Uterus (tissue), 2 donors: ENCODE measurements around the gene SLC17A9.

ENCODE experiments used
- POLR2A ChIP-seq, 2 donors: fragments of 450-650 bp; IDR thresholded peaks; one replicate each; pipeline ENCODE4 v1.6.1; 2016; ENCODE audit warnings: antibody characterized with exemption in 2 of 2, mild to moderate bottlenecking in 1 of 2, moderate library complexity in 1 of 2
- TF ChIP-seq, protein P1 (sequence below), 4 experiments: fragments of 200-600 bp in 2 of 4; fragments of 450-650 bp in 2 of 4; sonication (generic) in 2 of 4; IDR thresholded peaks; one replicate each; pipeline ENCODE4 v1.5.1; 2016 to 2019; ENCODE audit warnings: antibody characterized with exemption in 4 of 4, mild to moderate bottlenecking in 2 of 4, moderate library complexity in 1 of 4

DNA sequence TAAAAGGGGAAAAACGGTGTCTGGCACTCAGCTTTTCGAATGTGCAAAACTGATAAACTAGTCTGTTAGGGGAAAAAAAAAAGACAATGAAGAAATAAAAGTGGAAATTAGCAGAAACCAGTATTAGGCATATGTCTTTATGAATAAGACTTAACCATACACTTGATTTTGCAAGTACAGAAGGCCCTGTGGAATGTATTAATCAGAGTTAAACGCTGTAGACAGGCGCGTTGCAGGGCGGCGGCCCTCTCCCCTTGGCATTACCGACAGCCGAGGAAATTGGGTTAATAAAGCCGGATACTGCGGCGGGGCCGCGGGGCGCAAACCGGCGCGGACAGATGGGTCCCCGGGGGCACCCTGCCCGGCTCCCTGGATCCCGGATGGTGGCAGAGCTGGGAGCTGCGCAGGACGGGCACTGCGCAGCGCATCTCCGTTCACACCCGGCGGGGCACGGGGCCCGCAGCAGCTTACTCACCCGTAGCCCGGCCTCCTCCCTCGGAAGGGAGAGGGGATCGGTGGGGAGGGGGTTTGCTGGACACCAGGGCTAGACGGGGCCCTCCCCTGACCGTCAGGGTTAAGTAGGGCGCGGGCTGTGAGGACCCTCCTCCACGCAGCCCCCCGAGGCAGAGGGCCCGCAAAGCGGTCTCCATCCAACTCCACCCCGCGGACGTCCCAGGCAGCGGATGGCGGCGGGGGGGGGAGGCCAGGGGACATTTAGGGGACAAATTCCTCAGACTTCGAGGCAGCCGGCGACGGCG lies 52.3 kb downstream of the SLC17A9 start:
- TF ChIP-seq, protein P1, sequence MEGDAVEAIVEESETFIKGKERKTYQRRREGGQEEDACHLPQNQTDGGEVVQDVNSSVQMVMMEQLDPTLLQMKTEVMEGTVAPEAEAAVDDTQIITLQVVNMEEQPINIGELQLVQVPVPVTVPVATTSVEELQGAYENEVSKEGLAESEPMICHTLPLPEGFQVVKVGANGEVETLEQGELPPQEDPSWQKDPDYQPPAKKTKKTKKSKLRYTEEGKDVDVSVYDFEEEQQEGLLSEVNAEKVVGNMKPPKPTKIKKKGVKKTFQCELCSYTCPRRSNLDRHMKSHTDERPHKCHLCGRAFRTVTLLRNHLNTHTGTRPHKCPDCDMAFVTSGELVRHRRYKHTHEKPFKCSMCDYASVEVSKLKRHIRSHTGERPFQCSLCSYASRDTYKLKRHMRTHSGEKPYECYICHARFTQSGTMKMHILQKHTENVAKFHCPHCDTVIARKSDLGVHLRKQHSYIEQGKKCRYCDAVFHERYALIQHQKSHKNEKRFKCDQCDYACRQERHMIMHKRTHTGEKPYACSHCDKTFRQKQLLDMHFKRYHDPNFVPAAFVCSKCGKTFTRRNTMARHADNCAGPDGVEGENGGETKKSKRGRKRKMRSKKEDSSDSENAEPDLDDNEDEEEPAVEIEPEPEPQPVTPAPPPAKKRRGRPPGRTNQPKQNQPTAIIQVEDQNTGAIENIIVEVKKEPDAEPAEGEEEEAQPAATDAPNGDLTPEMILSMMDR (IDR thresholded peaks at IDR 0.05): no peak
- TF ChIP-seq POLR2A (IDR thresholded peaks at IDR 0.05): no peak
